IMR-90 (cell line): Measurements from ENCODE around the gene RBMS2. TPM values are rescaled to one million over a fixed set of nuclear protein-coding genes. Genes with fewer than 3 reads are reported as not detected.

Source experiments
- ATAC-seq: fragments of 200-7000 bp; cut with Tn5 transposase; 2 replicates; pipeline ENCODE4 v1.9.1; 2020; ENCODE audit warnings: low read depth, mild to moderate bottlenecking, moderate library complexity
- BruUV-seq: library from RNA; stranded (reverse); fragments of 400-500 nt; replicated peaks from 2 replicates; lab custom pipeline; 2021; lab: Mats Ljungman, UMichigan
- CTCF ChIA-PET: fragments of 300-600 bp; formaldehyde crosslinking; extraction: SDS; loops from one replicate; lab custom pipeline; 2021; ENCODE audit warnings: antibody characterized with exemption; lab: Yijun Ruan, JAX
- POLR2A ChIA-PET: fragments of 300-600 bp; sonication (Branson Sonifier 250); formaldehyde crosslinking; loops from one replicate; lab custom pipeline; 2022; ENCODE audit warnings: antibody characterized with exemption; ENCODE audit not compliant: unreplicated experiment; lab: Charles Lee
- DNase-seq: peaks from one replicate; pipeline ENCODE4 v3.0.0; 2013
- H2AFZ ChIP-seq: replicated peaks from 2 replicates; pipeline ENCODE3; 2013; ENCODE audit warnings: low read length, mild to moderate bottlenecking; ENCODE audit not compliant: poor library complexity
- H2AK5ac ChIP-seq: 2 replicates; pipeline ENCODE4 v1.6.1; 2013; ENCODE audit warnings: low read depth, low read length, inconsistent platforms
- H2AK9ac ChIP-seq: replicated peaks from 2 replicates; pipeline ENCODE3; 2013; ENCODE audit warnings: mild to moderate bottlenecking, low read depth, low read length, moderate library complexity; ENCODE audit not compliant: poor library complexity
- H2BK120ac ChIP-seq: 2 replicates; pipeline ENCODE4 v1.6.1; 2013; ENCODE audit warnings: low read depth, low read length, inconsistent platforms
- H2BK15ac ChIP-seq: 3 replicates; pipeline ENCODE4 v1.6.1; 2013; ENCODE audit warnings: low read depth, low read length, inconsistent platforms
- H2BK20ac ChIP-seq: 2 replicates; pipeline ENCODE4 v1.6.1; 2013; ENCODE audit warnings: low read depth, mild to moderate bottlenecking, inconsistent platforms, low read length, moderate library complexity
- H2BK5ac ChIP-seq: 2 replicates; pipeline ENCODE4 v1.6.1; 2013; ENCODE audit warnings: mild to moderate bottlenecking, low read depth, low read length, inconsistent platforms; ENCODE audit not compliant: poor library complexity, severe bottlenecking
- H3K14ac ChIP-seq: replicated peaks from 2 replicates; pipeline ENCODE4 v1.6.1; 2013; ENCODE audit warnings: low read depth, low read length, inconsistent platforms
- H3K18ac ChIP-seq: 2 replicates; pipeline ENCODE4 v1.6.1; 2013; ENCODE audit warnings: low read depth, low read length, control low read depth
- H3K23ac ChIP-seq: 2 replicates; pipeline ENCODE4 v1.6.1; 2013; ENCODE audit warnings: low read depth, low read length, inconsistent platforms
- H3K27ac ChIP-seq: 2 replicates; pipeline ENCODE4 v1.5.1; 2013; ENCODE audit warnings: mild to moderate bottlenecking, control low read depth, low read length; ENCODE audit not compliant: insufficient read depth
- H3K27me3 ChIP-seq: 2 replicates; pipeline ENCODE4 v1.6.1; 2013; ENCODE audit warnings: low read length; ENCODE audit not compliant: control insufficient read depth, insufficient read depth
- H3K36me3 ChIP-seq: 2 replicates; pipeline ENCODE4 v1.6.1; 2013; ENCODE audit warnings: low read length, mixed read lengths; ENCODE audit not compliant: control insufficient read depth, insufficient read depth
- H3K4ac ChIP-seq: 2 replicates; pipeline ENCODE4 v1.6.1; 2013; ENCODE audit warnings: low read depth, low read length, inconsistent platforms
- H3K4me1 ChIP-seq: 2 replicates; pipeline ENCODE4 v1.6.1; 2013; ENCODE audit warnings: low read length, mixed read lengths; ENCODE audit not compliant: control insufficient read depth, insufficient read depth
- H3K4me2 ChIP-seq: 2 replicates; pipeline ENCODE4 v1.6.1; 2013; ENCODE audit warnings: low read depth, mild to moderate bottlenecking, control low read depth, low read length, moderate library complexity
- H3K4me3 ChIP-seq: 2 replicates; pipeline ENCODE4 v1.5.1; 2013; ENCODE audit warnings: low read depth, mild to moderate bottlenecking, control low read depth, low read length, moderate library complexity; ENCODE audit not compliant: insufficient read depth
- H3K56ac ChIP-seq: 2 replicates; pipeline ENCODE4 v1.6.1; 2013; ENCODE audit warnings: low read length, inconsistent platforms; ENCODE audit not compliant: insufficient read depth; ENCODE audit errors: extremely low read depth
- H3K79me1 ChIP-seq, 2 experiments: 2 replicates each; pipeline ENCODE4 v1.6.1; 2013; ENCODE audit warnings: low read length in 2 of 2, inconsistent platforms in 1 of 2, low read depth in 1 of 2
- H3K9ac ChIP-seq: 2 replicates; pipeline ENCODE4 v1.6.1; 2013; ENCODE audit warnings: low read depth, low read length, control low read depth
- H3K9me1 ChIP-seq: 2 replicates; pipeline ENCODE4 v1.6.1; 2013; ENCODE audit warnings: low read length, inconsistent platforms; ENCODE audit not compliant: insufficient read depth
- H3K9me3 ChIP-seq: 2 replicates; pipeline ENCODE4 v1.6.1; 2013; ENCODE audit warnings: low read length; ENCODE audit not compliant: control insufficient read depth, insufficient read depth
- H4K20me1 ChIP-seq: 2 replicates; pipeline ENCODE4 v1.6.1; 2013; ENCODE audit warnings: low read length, inconsistent platforms; ENCODE audit not compliant: insufficient read depth
- H4K5ac ChIP-seq: 2 replicates; pipeline ENCODE4 v1.6.1; 2013; ENCODE audit warnings: mild to moderate bottlenecking, low read depth, low read length, control low read depth
- H4K8ac ChIP-seq, 2 experiments: 2 replicates each; pipeline ENCODE4 v1.6.1; 2013; ENCODE audit warnings: low read depth in 2 of 2, low read length in 2 of 2, control low read depth in 1 of 2, inconsistent platforms in 1 of 2
- H4K91ac ChIP-seq: 2 replicates; pipeline ENCODE4 v1.6.1; 2013; ENCODE audit warnings: low read depth, low read length, inconsistent platforms; ENCODE audit not compliant: insufficient read depth
- RAD21 ChIP-seq: IDR thresholded peaks from 2 replicates; pipeline ENCODE4 v1.6.1; 2012; ENCODE audit warnings: low read length, improper control_type of control experiment
- WGBS, 2 experiments: methylation state at CpG; one replicate each; pipeline versions ENCODE4 v1.1.5 to v1.1.7; 2013; ENCODE audit warnings: missing lambda C conversion rate in 2 of 2; ENCODE audit not compliant: insufficient read length in 1 of 2; ENCODE audit errors: extremely low coverage in 2 of 2; 5-methylcytosine and 5-hydroxymethylcytosine counted together
- dilution Hi-C: fragments of 300-500 bp; cut with HindIII; formaldehyde crosslinking; loops from one replicate; pipeline ENCODE4 v1.14.3; 2018; ENCODE audit warnings: low sequenced_read_pairs; ENCODE audit not compliant: unreplicated experiment
- in situ Hi-C: fragments of 300-500 bp; cut with MboI; formaldehyde crosslinking; loops from 3 replicates; pipeline ENCODE4 v1.14.3; 2019; ENCODE audit warnings: low sequenced_read_pairs, inconsistent platforms, mixed read lengths
- intact Hi-C: fragments of 100-400 bp; cut with micrococcal nuclease; formaldehyde crosslinking; loops from 2 replicates; pipeline ENCODE4 v1.10.0; 2022
- polyA plus RNA-seq, 3 experiments: library from polyadenylated mRNA; depleted of rRNA; stranded (reverse); fragments of >200 nt; gene quantifications; 2 replicates each; pipeline ENCODE4 v1.2.3, GENCODE V29; 2012; ENCODE audit warnings: low replicate concordance in 1 of 3
- total RNA-seq: library from RNA; depleted of rRNA; stranded (reverse); fragments of >200 nt; gene quantifications from 2 replicates; pipeline ENCODE4 v1.2.3, GENCODE V29; 2012

The RBMS2 gene
- total and polyA plus RNA-seq, 2 of the 4 experiments (the other 2 are of a cell fraction) = 38.0 to 43.6 TPM

DNA sequence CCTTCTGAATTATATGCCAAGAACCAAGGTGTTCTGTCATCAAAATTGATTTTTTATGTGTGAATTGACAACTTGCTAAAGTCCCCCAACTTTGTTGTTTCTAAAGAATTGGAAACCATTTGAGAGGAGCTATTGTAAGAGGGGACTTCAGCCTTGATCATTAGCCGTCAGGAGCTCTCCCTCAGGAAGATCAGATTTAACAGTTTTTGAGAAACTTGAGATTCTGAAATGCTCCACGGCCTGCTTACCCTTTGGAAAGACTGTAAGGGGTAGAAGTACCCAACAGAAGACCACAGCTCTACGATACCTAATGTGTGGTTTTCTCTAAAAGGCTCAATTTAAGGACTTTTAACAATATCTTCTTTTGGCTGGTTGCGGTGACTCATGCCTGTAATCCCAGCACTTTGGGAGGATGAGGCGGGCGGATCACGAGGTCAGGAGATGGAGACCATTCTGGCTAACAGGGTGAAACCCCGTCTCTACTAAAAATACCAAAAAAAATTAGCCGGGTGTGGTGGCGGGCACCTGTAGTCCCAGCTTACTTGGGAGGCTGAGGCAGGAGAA is 57.4 kb downstream of the RBMS2 start:
- Histone ChIP-seq H2BK120ac (no peak overlapping the region), H3K4me3 (no peak overlapping the region), H2AK9ac (no peak overlapping the region), H2AFZ (no peak overlapping the region), H4K91ac (no peak overlapping the region), H3K56ac (no peak overlapping the region), H3K36me3 (peaks cover 47% of the 10 kb centered on the region), H3K4ac (no peak overlapping the region), H2BK20ac (no peak overlapping the region), H3K9ac (no peak overlapping the region), H2BK5ac (no peak overlapping the region), H4K20me1 (no peaks in the 10 kb centered on the region), H3K27ac (no peak overlapping the region), H3K9me1 (peaks cover 8% of the 10 kb centered on the region; the same call in 1 of the 2 replicates), H3K27me3 (no peaks in the 10 kb centered on the region), H2AK5ac (no peak overlapping the region), H2BK15ac (no peak overlapping the region), H4K5ac (no peak overlapping the region), H3K14ac (no peak overlapping the region), H3K18ac (no peak overlapping the region), H3K9me3 (no peaks in the 10 kb centered on the region), H3K4me1 (no peaks in the 10 kb centered on the region), H3K79me1 (peaks cover 0 to 34% of the 10 kb centered on the region in 2 experiments; a peak in 2 of 4 replicates), H4K8ac (no peak overlapping the region), H3K23ac (no peak overlapping the region), H3K4me2 (no peak overlapping the region)
- intact Hi-C loops = no loop called here
- DNase-seq (no peak), ATAC-seq (no peak)
- TF ChIP-seq RAD21 = no peak
- ChIA-PET POLR2A (no interaction called here), CTCF (interaction anchor here (0.7 to 1.4 kb wide), 2 partner anchors 58 to 65 kb away, joined by 4 read pairs; no protein-coding TSS in a partner anchor)
- no TSS peak for BruUV-seq
- in situ Hi-C loops = no loop called here
- dilution Hi-C loops = no loop called here
- WGBS, 2 experiments = no CpG with 5 or more reads among the region's 10 CpGs
